GM12874 (cell line): ENCODE data around the gene VWA3B.

Source experiments
- TF ChIP-seq, protein P1 (sequence below): IDR thresholded peaks from 2 replicates; pipeline ENCODE4 v1.5.1; 2011; ENCODE audit warnings: low read depth, mild to moderate bottlenecking, control low read depth, low read length, moderate library complexity; ENCODE audit not compliant: insufficient read depth

The VWA3B gene

DNA sequence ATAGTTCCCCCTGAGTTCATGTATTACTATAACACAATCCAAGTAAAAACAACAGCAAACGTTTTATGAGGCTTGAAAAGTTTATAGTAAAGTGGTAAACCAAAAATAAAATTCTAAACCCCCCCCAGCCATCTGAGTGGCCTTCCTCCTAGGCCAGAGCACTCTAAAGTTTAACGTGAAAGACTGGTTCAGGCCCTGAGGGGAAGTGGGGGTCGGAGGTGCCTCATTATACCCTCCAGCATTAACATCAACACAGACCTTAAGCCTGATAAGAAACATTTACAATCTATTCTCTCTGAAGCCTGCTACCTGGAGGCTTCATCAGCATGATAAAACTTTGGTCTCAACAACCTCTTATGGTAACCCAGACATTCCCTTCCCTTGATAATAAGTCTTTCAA, 230.2 kb downstream of the VWA3B start:
- TF ChIP-seq, protein P1, sequence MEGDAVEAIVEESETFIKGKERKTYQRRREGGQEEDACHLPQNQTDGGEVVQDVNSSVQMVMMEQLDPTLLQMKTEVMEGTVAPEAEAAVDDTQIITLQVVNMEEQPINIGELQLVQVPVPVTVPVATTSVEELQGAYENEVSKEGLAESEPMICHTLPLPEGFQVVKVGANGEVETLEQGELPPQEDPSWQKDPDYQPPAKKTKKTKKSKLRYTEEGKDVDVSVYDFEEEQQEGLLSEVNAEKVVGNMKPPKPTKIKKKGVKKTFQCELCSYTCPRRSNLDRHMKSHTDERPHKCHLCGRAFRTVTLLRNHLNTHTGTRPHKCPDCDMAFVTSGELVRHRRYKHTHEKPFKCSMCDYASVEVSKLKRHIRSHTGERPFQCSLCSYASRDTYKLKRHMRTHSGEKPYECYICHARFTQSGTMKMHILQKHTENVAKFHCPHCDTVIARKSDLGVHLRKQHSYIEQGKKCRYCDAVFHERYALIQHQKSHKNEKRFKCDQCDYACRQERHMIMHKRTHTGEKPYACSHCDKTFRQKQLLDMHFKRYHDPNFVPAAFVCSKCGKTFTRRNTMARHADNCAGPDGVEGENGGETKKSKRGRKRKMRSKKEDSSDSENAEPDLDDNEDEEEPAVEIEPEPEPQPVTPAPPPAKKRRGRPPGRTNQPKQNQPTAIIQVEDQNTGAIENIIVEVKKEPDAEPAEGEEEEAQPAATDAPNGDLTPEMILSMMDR: no peak

DNA sequence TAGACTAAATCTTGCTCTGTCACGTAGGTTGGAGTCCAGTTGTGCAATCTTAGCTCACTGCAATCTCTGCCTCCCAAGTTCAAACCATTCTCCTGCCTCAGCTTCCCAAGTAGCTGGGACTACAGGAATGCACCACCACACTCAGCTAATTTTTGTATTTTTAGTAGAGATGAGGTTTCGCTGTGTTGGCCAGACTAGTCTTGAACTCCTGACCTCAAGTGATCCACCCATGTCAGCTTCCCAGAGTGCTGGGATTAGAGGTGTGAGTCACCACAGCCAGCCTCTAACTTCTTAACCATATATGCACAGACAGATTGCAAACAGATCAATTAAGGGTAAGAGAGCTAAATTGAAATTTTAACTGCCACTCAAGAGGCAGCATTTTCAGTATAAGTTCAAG, 237.2 kb downstream of the VWA3B start:
- TF ChIP-seq, protein P1: no peak

DNA sequence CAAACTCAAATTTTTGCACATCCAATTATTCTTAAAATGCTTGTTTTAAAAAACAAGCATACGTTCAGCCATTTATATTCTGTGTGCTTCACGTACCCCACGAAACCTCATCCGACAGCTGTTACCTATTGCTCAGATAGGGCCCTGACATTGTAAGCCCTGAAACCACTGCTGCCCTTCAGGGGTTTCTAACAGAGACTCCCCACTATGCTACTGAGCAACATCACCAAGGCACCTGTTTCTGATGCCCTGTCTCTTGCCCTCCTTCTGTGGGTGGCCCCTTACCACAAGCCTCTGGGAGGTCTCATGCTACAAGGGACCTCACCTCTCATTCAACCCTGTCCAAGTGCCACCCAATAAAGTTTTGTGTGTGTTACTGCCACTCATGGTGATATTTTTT, 240.8 kb downstream of the VWA3B start:
- TF ChIP-seq, protein P1: no peak

DNA sequence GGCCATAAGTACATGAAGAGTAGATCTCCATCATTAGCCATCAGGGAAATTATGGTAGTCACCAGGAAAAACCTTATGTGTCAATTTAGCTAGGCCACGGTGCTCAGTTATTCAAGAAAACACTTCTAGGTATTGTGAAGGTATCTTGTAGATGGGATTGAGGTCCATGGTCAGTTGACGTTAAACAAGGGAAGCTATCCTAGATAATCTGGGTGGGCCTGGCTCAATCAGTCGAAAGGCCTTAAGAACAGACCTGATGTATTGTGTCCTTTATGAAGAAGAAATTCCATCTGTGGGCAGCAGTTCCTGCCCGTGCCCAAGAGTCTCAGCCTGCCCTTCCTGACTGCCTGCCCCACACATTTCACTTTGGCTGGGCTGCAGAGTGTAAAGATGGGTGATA, 242.6 kb downstream of the VWA3B start:
- TF ChIP-seq, protein P1: no peak

DNA sequence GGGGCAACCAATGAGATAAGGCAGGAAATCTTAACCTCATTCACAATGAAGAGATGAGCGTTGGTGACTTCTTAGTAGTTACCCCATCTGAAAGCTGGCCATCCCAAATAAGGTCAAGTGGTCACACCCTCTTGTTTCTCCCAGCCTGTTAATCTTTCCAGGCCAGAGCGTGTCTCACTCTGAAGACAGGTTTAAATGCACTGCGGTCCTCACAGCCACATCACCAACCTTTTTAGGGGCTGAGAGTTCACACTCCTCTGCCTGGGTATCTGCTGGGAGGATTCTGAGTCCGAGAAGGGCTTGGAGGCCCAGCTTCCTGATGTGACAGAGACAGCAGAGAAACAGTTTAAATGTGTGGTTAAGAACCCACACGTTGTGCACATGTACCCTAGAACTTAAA, 246.0 kb downstream of the VWA3B start:
- TF ChIP-seq, protein P1: no peak

DNA sequence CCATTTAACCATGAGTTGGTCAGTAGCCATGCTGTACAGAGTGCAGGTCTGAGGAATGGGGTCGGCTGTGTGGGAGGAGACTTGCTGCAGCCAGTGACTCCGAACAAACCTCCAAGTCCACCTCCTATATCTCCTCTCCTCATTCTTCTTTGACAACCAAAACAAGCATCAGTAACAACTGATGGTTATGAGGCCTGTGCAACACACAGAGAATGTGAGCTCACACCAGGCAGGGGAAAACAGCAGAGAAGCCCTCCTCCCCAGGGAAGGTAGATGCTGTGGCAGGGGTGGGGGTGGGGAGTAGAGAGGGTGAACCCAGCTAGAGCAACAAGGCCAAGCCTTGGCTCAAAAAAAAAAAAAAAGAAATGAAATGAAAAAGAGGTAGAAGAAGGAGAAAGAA, 247.0 kb downstream of the VWA3B start:
- TF ChIP-seq, protein P1: no peak

DNA sequence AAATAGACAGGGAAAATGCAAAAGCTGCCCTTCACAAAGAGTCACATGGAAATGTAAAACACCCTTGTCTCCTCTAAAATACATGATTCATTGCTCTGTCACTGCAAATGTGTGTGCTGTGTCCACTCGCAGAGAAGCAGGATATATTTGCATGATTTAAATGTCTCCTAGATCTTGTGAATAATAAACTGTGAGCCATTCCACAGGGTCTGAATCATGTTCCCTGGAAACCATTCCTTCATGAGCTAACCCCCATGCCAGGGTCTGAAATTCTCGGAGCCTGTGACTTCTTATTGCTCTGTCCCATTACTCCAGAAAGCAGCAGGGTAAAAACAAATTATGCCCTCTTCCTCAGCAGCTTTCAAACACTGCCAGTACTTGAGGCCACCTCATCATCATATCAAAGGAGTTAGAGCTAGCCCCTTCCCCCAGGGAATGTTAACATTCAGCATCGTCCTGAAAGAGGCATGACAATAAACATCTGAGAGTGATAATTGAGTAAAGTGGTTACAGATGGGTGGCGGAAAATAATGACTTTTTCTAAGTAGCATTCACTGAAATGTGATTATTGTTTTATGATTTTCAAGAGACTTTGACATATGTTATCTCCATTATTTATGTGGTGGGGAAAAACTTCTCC, 247.6 kb downstream of the VWA3B start:
- TF ChIP-seq, protein P1: no peak
